Fibroblast of lung (primary cell): ENCODE data around the gene HDAC8. TPM values are rescaled to one million over a fixed set of nuclear protein-coding genes. Genes with fewer than 3 reads are reported as not detected.

Source experiments
- DNase-seq, 2 donors: peaks; one replicate each; pipeline versions ENCODE4 v3.0.0 to v3.0.0-alpha.2; 2010; ENCODE audit warnings: low read depth in 2 of 2
- H2AFZ ChIP-seq: 2 replicates; pipeline ENCODE4 v1.5.1; 2012; ENCODE audit warnings: low read length, control low read depth, inconsistent platforms
- H3K27ac ChIP-seq: 2 replicates; pipeline ENCODE4 v1.5.1; 2011; ENCODE audit warnings: low read length, control low read depth; ENCODE audit not compliant: insufficient read depth
- H3K27me3 ChIP-seq: 2 replicates; pipeline ENCODE4 v1.5.1; 2011; ENCODE audit warnings: mild to moderate bottlenecking, low read length; ENCODE audit not compliant: control insufficient read depth, insufficient read depth
- H3K36me3 ChIP-seq: 2 replicates; pipeline ENCODE4 v1.5.1; 2011; ENCODE audit warnings: low read length; ENCODE audit not compliant: control insufficient read depth, insufficient read depth
- H3K4me1 ChIP-seq: 2 replicates; pipeline ENCODE4 v1.5.1; 2011; ENCODE audit warnings: low read length; ENCODE audit not compliant: control insufficient read depth, insufficient read depth; ENCODE audit errors: extremely low read depth
- H3K4me2 ChIP-seq: 2 replicates; pipeline ENCODE4 v1.5.1; 2011; ENCODE audit warnings: low read length, control low read depth; ENCODE audit not compliant: insufficient read depth; ENCODE audit errors: extremely low read depth
- H3K4me3 ChIP-seq, 4 experiments: fragments of 200-600 bp in 1 of 4; sonication (generic) in 1 of 4; replicated peaks in 1 of 4; 2 replicates each; pipeline ENCODE4 v1.5.1; 2011 to 2016; ENCODE audit warnings: low read length in 4 of 4, low read depth in 3 of 4, mild to moderate bottlenecking in 3 of 4, control low read depth in 2 of 4, inconsistent platforms in 1 of 4, mixed read lengths in 1 of 4; ENCODE audit not compliant: insufficient read depth in 1 of 4; ENCODE audit errors: control extremely low read depth in 1 of 4
- H3K79me2 ChIP-seq: 2 replicates; pipeline ENCODE4 v1.5.1; 2012; ENCODE audit warnings: mild to moderate bottlenecking, low read length, inconsistent platforms; ENCODE audit not compliant: control insufficient read depth, insufficient read depth
- H3K9ac ChIP-seq: 2 replicates; pipeline ENCODE4 v1.5.1; 2011; ENCODE audit warnings: mild to moderate bottlenecking, low read length, control low read depth; ENCODE audit not compliant: insufficient read depth
- H3K9me3 ChIP-seq: 2 replicates; pipeline ENCODE4 v1.5.1; 2012; ENCODE audit warnings: low read depth, low read length; ENCODE audit not compliant: control insufficient read depth, insufficient read depth
- H4K20me1 ChIP-seq: 2 replicates; pipeline ENCODE4 v1.5.1; 2011; ENCODE audit warnings: low read length; ENCODE audit not compliant: control insufficient read depth, insufficient read depth; ENCODE audit errors: extremely low read depth
- CTCF ChIP-seq, 2 donors: IDR thresholded peaks in 1 of 2; conservative IDR thresholded peaks in 1 of 2; 1 replicate in 1 of 2; 2 replicates in 1 of 2; pipeline ENCODE4 v1.5.1; 2011 to 2012; ENCODE audit warnings: low read length in 2 of 2, control low read depth in 1 of 2, inconsistent platforms in 1 of 2, low read depth in 1 of 2, mild to moderate bottlenecking in 1 of 2
- EZH2 ChIP-seq: IDR thresholded peaks from 2 replicates; pipeline ENCODE4 v1.5.1; 2012; ENCODE audit warnings: low read length, control low read depth, mild to moderate bottlenecking; ENCODE audit errors: missing control alignments
- polyA plus RNA-seq, 2 donors: library from polyadenylated mRNA; depleted of rRNA in 1 of 2; stranded (reverse) in 1 of 2; unstranded in 1 of 2; fragments of >200 nt; gene quantifications; 2 replicates each; pipeline ENCODE4 v1.2.1, GENCODE V29; 2011 to 2012; ENCODE audit warnings: missing spikeins in 1 of 2
- total RNA-seq: library from RNA; depleted of rRNA; stranded (reverse); fragments of >200 nt; gene quantifications from 2 replicates; pipeline ENCODE4 v1.2.1, GENCODE V29; 2014

Gene HDAC8
- total and polyA plus RNA-seq, 2 donors (not counting 1 experiment from before 2014, with no cell fraction given), result 25.9 TPM

GRCh38 chrX:72295745-72296144, 276.9 kb downstream of the HDAC8 start:
- Histone ChIP-seq H3K27me3 (peaks cover 18% of the 10 kb centered on the region), H3K79me2 (no peaks in the 10 kb centered on the region), H3K4me3 (no peak overlapping the region), H3K4me2 (no peak overlapping the region), H3K36me3 (no peaks in the 10 kb centered on the region), H4K20me1 (no peaks in the 10 kb centered on the region), H3K9me3 (no peaks in the 10 kb centered on the region), H3K4me1 (no peaks in the 10 kb centered on the region), H3K9ac (no peak overlapping the region), H3K27ac (no peak overlapping the region), H2AFZ (no peak overlapping the region)
- no peak for TF ChIP-seq EZH2
- TF ChIP-seq CTCF (conservative IDR thresholded peaks at IDR 0.05 in 1 of 2, IDR thresholded peaks at IDR 0.05 in 1 of 2; ENCODE audit: low read depth in 1 of 2, low read length in 2 of 2), result no peak
- DNase-seq, result no peak

GRCh38 chrX:72294497-72294896, 278.1 kb downstream of the HDAC8 start:
- Histone ChIP-seq H3K9ac (no peak overlapping the region), H3K27me3 (peaks cover 15% of the 10 kb centered on the region), H3K4me1 (no peaks in the 10 kb centered on the region), H3K79me2 (no peaks in the 10 kb centered on the region), H3K4me3 (no peak overlapping the region), H2AFZ (no peak overlapping the region), H3K27ac (no peak overlapping the region), H4K20me1 (no peaks in the 10 kb centered on the region), H3K36me3 (no peaks in the 10 kb centered on the region), H3K4me2 (no peak overlapping the region), H3K9me3 (no peaks in the 10 kb centered on the region)
- TF ChIP-seq EZH2 (no peak), CTCF (conservative IDR thresholded peaks at IDR 0.05 in 1 of 2, IDR thresholded peaks at IDR 0.05 in 1 of 2; ENCODE audit: low read depth in 1 of 2, low read length in 2 of 2) (no peak)
- no peak for DNase-seq

GRCh38 chrX:72282302-72282701, 290.3 kb downstream of the HDAC8 start:
- H3K4me3 ChIP-seq, result no peak overlapping the region
- no peaks in the 10 kb centered on the region for H3K9me3 ChIP-seq
- H3K36me3 ChIP-seq, result no peaks in the 10 kb centered on the region
- H3K27ac ChIP-seq, result no peak overlapping the region
- peaks cover 2% of the 10 kb centered on the region for H3K27me3 ChIP-seq
- no peak overlapping the region for H2AFZ ChIP-seq
- H3K4me1 ChIP-seq, result no peaks in the 10 kb centered on the region
- no peaks in the 10 kb centered on the region for H3K79me2 ChIP-seq
- H4K20me1 ChIP-seq, result no peaks in the 10 kb centered on the region
- no peak overlapping the region for H3K4me2 ChIP-seq
- DNase-seq, result no peak
- H3K9ac ChIP-seq, result no peak overlapping the region
- TF ChIP-seq EZH2 (no peak), CTCF (conservative IDR thresholded peaks at IDR 0.05 in 1 of 2, IDR thresholded peaks at IDR 0.05 in 1 of 2; ENCODE audit: low read depth in 1 of 2, low read length in 2 of 2) (no peak)
